Mammary epithelial cell (primary cell): Measurements from ENCODE around the gene MYO9A.

Experiments used
- CTCF ChIP-seq, 2 donors: IDR thresholded peaks in 1 of 2; conservative IDR thresholded peaks in 1 of 2; 2 replicates each; pipeline ENCODE4 v1.5.1; 2011 to 2012; ENCODE audit warnings: inconsistent platforms in 2 of 2, low read length in 2 of 2, mild to moderate bottlenecking in 2 of 2, control low read depth in 1 of 2, low read depth in 1 of 2; ENCODE audit not compliant: insufficient read depth in 1 of 2; ENCODE audit errors: extremely low read depth in 1 of 2
- EZH2 ChIP-seq: IDR thresholded peaks from 2 replicates; pipeline ENCODE4 v1.6.1; 2012; ENCODE audit warnings: low read length, inconsistent platforms, borderline replicate concordance

- TF ChIP-seq CTCF (conservative IDR thresholded peaks at IDR 0.05 in 1 of 2, IDR thresholded peaks at IDR 0.05 in 1 of 2; ENCODE audit: extremely low read depth in 1 of 2, insufficient read depth in 1 of 2, low read depth in 1 of 2, low read length in 2 of 2) (no peak), EZH2 (no peak)
Observed at GRCh38 chr15:71822890-71823630, 294.9 kb downstream of the MYO9A start.
